Osteocyte (in vitro differentiated cells): Measurements from ENCODE around the gene TBC1D1. TPM values are rescaled to one million over a fixed set of nuclear protein-coding genes. Genes with fewer than 3 reads are reported as not detected.

Experiments
- DNase-seq: peaks from one replicate; pipeline ENCODE4 v3.0.0; 2021; ENCODE audit warnings: mixed read lengths; ENCODE audit not compliant: unreplicated experiment; ENCODE audit errors: extremely low spot score
- H3K27ac Mint-ChIP-seq: one replicate; pipeline ENCODE4 v1.8.0; 2021; ENCODE audit warnings: mild to moderate bottlenecking, mixed read lengths; ENCODE audit not compliant: unreplicated experiment
- H3K27me3 Mint-ChIP-seq: one replicate; pipeline ENCODE4 v1.8.0; 2021; ENCODE audit warnings: mixed read lengths; ENCODE audit not compliant: unreplicated experiment
- H3K36me3 Mint-ChIP-seq: one replicate; pipeline ENCODE4 v1.8.0; 2021; ENCODE audit warnings: mixed read lengths; ENCODE audit not compliant: unreplicated experiment
- H3K4me1 Mint-ChIP-seq: one replicate; pipeline ENCODE4 v1.8.0; 2021; ENCODE audit warnings: mixed read lengths; ENCODE audit not compliant: unreplicated experiment
- H3K4me3 Mint-ChIP-seq: one replicate; pipeline ENCODE4 v1.8.0; 2021; ENCODE audit warnings: mild to moderate bottlenecking, moderate library complexity, mixed read lengths; ENCODE audit not compliant: unreplicated experiment
- H3K9me3 Mint-ChIP-seq: one replicate; pipeline ENCODE4 v1.8.0; 2021; ENCODE audit warnings: mixed read lengths; ENCODE audit not compliant: unreplicated experiment
- CTCF ChIP-seq: fragments of 200-600 bp; sonication (generic); IDR thresholded peaks from 2 replicates; pipeline ENCODE4 v1.5.0; 2021; ENCODE audit warnings: antibody characterized with exemption, mild to moderate bottlenecking, moderate library complexity
- total RNA-seq: library from RNA; stranded (reverse); gene quantifications from 2 replicates; pipeline ENCODE4 v1.2.1, GENCODE V29; 2021

The TBC1D1 gene
- total RNA-seq, 1 donor from 2014 or later: 46.2 TPM

GRCh38 chr4:38170338-38171169 is 279.7 kb downstream of the TBC1D1 start:
- no peak for TF ChIP-seq CTCF
- H3K4me1 Mint-ChIP-seq: no peaks in the 10 kb centered on the region
- no peak overlapping the region for H3K27ac Mint-ChIP-seq
- no peak for DNase-seq
- peaks cover 5% of the 10 kb centered on the region for H3K27me3 Mint-ChIP-seq
- no peak overlapping the region for H3K4me3 Mint-ChIP-seq
- no peaks in the 10 kb centered on the region for H3K9me3 Mint-ChIP-seq
- H3K36me3 Mint-ChIP-seq: no peaks in the 10 kb centered on the region

- no peaks in the 10 kb centered on the region for H3K27me3 Mint-ChIP-seq
- no peak overlapping the region for H3K4me3 Mint-ChIP-seq
- no peak overlapping the region for H3K27ac Mint-ChIP-seq
- H3K9me3 Mint-ChIP-seq: no peaks in the 10 kb centered on the region
- TF ChIP-seq CTCF: no peak
- no peak for DNase-seq
- H3K36me3 Mint-ChIP-seq: no peaks in the 10 kb centered on the region
- no peaks in the 10 kb centered on the region for H3K4me1 Mint-ChIP-seq
Observed at GRCh38 chr4:38172078-38172477, 281.2 kb downstream of the TBC1D1 start.

GRCh38 chr4:38173935-38174518 is 283.1 kb downstream of the TBC1D1 start:
- no peak for TF ChIP-seq CTCF
- H3K27me3 Mint-ChIP-seq: no peaks in the 10 kb centered on the region
- no peak overlapping the region for H3K4me3 Mint-ChIP-seq
- H3K36me3 Mint-ChIP-seq: no peaks in the 10 kb centered on the region
- H3K4me1 Mint-ChIP-seq: no peaks in the 10 kb centered on the region
- no peaks in the 10 kb centered on the region for H3K9me3 Mint-ChIP-seq
- H3K27ac Mint-ChIP-seq: no peak overlapping the region
- DNase-seq: no peak

- Mint-ChIP-seq H3K9me3 (no peaks in the 10 kb centered on the region), H3K27me3 (no peaks in the 10 kb centered on the region), H3K4me3 (no peak overlapping the region), H3K27ac (no peak overlapping the region), H3K36me3 (no peaks in the 10 kb centered on the region), H3K4me1 (peaks cover 1% of the 10 kb centered on the region)
- no peak for DNase-seq
- no peak for TF ChIP-seq CTCF
Observed at GRCh38 chr4:38174801-38175200, 283.9 kb downstream of the TBC1D1 start.

- Mint-ChIP-seq H3K27me3 (no peaks in the 10 kb centered on the region), H3K4me3 (no peak overlapping the region), H3K9me3 (no peaks in the 10 kb centered on the region), H3K36me3 (no peaks in the 10 kb centered on the region), H3K27ac (no peak overlapping the region), H3K4me1 (peaks cover 3% of the 10 kb centered on the region)
- no peak for TF ChIP-seq CTCF
- DNase-seq: no peak
Observed at GRCh38 chr4:38176165-38176564, 285.3 kb downstream of the TBC1D1 start.
